ENCODE measurements around the gene DHRS3. TPM values are rescaled to one million over a fixed set of nuclear protein-coding genes. Genes with fewer than 3 reads are reported as not detected.

Gene DHRS3
- total RNA-seq, 2 donors from 2014 or later: 171 to 178 TPM

DNA sequence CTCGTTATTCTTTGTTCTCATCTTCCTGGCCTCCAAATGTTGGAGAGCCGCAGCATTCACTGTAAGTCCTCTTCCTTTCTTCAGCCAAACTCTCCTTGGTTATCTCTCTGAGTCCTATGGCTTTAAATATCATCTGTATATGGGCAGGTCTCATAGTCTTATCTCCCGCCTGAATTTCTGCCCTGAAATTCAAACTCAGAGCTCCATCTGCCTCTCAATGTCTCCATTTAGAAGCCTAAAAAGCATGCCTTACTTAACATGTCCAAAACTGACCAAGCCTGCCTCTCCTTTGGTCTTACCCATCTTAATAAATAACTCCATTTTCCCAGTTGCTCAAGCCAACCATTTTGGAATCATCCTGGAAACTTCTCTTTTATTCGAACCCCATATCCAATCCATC is 80.7 kb downstream of the DHRS3 start:
- H3K4me1 ChIP-seq (replicated peaks): no peaks in the 10 kb centered on the region
- H3K4me3 ChIP-seq: no peak overlapping the region
- no peak overlapping the region for H3K27ac ChIP-seq
- intact Hi-C loops (cut with DNase I): no loop called here
- no peaks in the 10 kb centered on the region for H3K36me3 ChIP-seq
- no peaks in the 10 kb centered on the region for H3K27me3 ChIP-seq (replicated peaks; ENCODE audit: insufficient read depth)
- TF ChIP-seq POLR2A (IDR thresholded peaks at IDR 0.05): no peak
- TF ChIP-seq, protein P1, sequence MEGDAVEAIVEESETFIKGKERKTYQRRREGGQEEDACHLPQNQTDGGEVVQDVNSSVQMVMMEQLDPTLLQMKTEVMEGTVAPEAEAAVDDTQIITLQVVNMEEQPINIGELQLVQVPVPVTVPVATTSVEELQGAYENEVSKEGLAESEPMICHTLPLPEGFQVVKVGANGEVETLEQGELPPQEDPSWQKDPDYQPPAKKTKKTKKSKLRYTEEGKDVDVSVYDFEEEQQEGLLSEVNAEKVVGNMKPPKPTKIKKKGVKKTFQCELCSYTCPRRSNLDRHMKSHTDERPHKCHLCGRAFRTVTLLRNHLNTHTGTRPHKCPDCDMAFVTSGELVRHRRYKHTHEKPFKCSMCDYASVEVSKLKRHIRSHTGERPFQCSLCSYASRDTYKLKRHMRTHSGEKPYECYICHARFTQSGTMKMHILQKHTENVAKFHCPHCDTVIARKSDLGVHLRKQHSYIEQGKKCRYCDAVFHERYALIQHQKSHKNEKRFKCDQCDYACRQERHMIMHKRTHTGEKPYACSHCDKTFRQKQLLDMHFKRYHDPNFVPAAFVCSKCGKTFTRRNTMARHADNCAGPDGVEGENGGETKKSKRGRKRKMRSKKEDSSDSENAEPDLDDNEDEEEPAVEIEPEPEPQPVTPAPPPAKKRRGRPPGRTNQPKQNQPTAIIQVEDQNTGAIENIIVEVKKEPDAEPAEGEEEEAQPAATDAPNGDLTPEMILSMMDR (IDR thresholded peaks at IDR 0.05): no peak
- no peak for TF ChIP-seq POLR2AphosphoS5 (IDR thresholded peaks at IDR 0.05)
- no peak for DNase-seq (ENCODE audit: low spot score)
- 90% methylated on average over 4 of the region's 4 CpGs for WGBS
- no peaks in the 10 kb centered on the region for H3K9me3 ChIP-seq

GRCh38 chr1:12536023-12536639 is 81.9 kb downstream of the DHRS3 start:
- DNase-seq (ENCODE audit: low spot score): no peak
- H3K9me3 ChIP-seq: no peaks in the 10 kb centered on the region
- 97% methylated on average over 1 of the region's 1 CpG for WGBS
- H3K27me3 ChIP-seq (replicated peaks; ENCODE audit: insufficient read depth): no peaks in the 10 kb centered on the region
- H3K4me1 ChIP-seq (replicated peaks): no peaks in the 10 kb centered on the region
- H3K4me3 ChIP-seq: no peak overlapping the region
- TF ChIP-seq, protein P1 (IDR thresholded peaks at IDR 0.05): no peak
- TF ChIP-seq POLR2A (IDR thresholded peaks at IDR 0.05) (no peak), POLR2AphosphoS5 (IDR thresholded peaks at IDR 0.05) (no peak)
- intact Hi-C loops (cut with DNase I): no loop called here
- no peaks in the 10 kb centered on the region for H3K36me3 ChIP-seq
- no peak overlapping the region for H3K27ac ChIP-seq

- intact Hi-C loops (cut with DNase I): no loop called here
- WGBS: 89% methylated on average over 19 of the region's 19 CpGs
Measured at GRCh38 chr1:12532405-12533315, 85.3 kb downstream of the DHRS3 start.

DNA sequence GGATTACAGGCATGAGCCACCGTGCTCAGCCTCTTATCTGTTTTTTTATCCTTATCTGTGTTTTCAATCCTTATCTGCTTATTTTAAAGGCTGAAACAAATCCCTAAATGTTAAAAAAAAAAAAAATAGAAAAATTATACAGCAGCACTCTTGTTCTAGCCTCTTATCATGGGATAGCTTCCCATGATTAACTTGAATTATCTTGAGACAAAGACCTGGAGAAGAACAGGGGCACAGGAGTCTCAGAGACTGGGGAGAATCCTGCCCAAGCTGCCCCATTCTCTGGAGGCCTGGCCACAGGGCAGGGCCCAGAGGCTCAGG is 86.9 kb downstream of the DHRS3 start:
- H3K36me3 ChIP-seq: no peaks in the 10 kb centered on the region
- intact Hi-C loops (cut with DNase I): no loop called here
- DNase-seq (ENCODE audit: low spot score): no peak
- no peak overlapping the region for H3K27ac ChIP-seq
- H3K4me1 ChIP-seq (replicated peaks): peaks cover 14% of the 10 kb centered on the region
- WGBS: 47% methylated on average over 1 of the region's 1 CpG
- H3K27me3 ChIP-seq (replicated peaks; ENCODE audit: insufficient read depth): no peaks in the 10 kb centered on the region
- no peaks in the 10 kb centered on the region for H3K9me3 ChIP-seq
- no peak for TF ChIP-seq POLR2A (IDR thresholded peaks at IDR 0.05)
- no peak for TF ChIP-seq POLR2AphosphoS5 (IDR thresholded peaks at IDR 0.05)
- TF ChIP-seq, protein P1 (IDR thresholded peaks at IDR 0.05): no peak
- H3K4me3 ChIP-seq: no peak overlapping the region

More at GRCh38 chr1:12532405-12533315, 85.3 kb downstream of the DHRS3 start:
- Histone ChIP-seq H3K27ac (no peak overlapping the region), H3K4me3 (no peak overlapping the region), H3K4me1 (replicated peaks) (peaks cover 14% of the 10 kb centered on the region), H3K27me3 (replicated peaks; ENCODE audit: insufficient read depth) (no peaks in the 10 kb centered on the region), H3K9me3 (no peaks in the 10 kb centered on the region), H3K36me3 (no peaks in the 10 kb centered on the region)
- TF ChIP-seq POLR2A (IDR thresholded peaks at IDR 0.05) (no peak), POLR2AphosphoS5 (IDR thresholded peaks at IDR 0.05) (no peak)
- TF ChIP-seq, protein P1 (IDR thresholded peaks at IDR 0.05): no peak
- DNase-seq (ENCODE audit: low spot score): no peak
